DOHH2 (cell line): Measurements from ENCODE around the gene MT2A.

Experiments
- EZH2phosphoT487 ChIP-seq: fragments of 200-600 bp; sonication (generic); IDR thresholded peaks from 2 replicates; pipeline ENCODE4 v1.6.1; 2017; ENCODE audit warnings: borderline replicate concordance, mild to moderate bottlenecking, antibody characterized with exemption, low read length, moderate library complexity, mixed read lengths
- TF ChIP-seq, protein P1 (sequence below): fragments of 200-600 bp; sonication (generic); IDR thresholded peaks from one replicate; pipeline ENCODE4 v1.5.1; 2014; ENCODE audit warnings: antibody characterized with exemption, mild to moderate bottlenecking, low read depth, low read length; ENCODE audit not compliant: poor library complexity, severe bottlenecking

GRCh38 chr16:56637814-56638750 is 29.7 kb downstream of the MT2A start, which contains the start of gene MT1A:
- TF ChIP-seq, protein P1, sequence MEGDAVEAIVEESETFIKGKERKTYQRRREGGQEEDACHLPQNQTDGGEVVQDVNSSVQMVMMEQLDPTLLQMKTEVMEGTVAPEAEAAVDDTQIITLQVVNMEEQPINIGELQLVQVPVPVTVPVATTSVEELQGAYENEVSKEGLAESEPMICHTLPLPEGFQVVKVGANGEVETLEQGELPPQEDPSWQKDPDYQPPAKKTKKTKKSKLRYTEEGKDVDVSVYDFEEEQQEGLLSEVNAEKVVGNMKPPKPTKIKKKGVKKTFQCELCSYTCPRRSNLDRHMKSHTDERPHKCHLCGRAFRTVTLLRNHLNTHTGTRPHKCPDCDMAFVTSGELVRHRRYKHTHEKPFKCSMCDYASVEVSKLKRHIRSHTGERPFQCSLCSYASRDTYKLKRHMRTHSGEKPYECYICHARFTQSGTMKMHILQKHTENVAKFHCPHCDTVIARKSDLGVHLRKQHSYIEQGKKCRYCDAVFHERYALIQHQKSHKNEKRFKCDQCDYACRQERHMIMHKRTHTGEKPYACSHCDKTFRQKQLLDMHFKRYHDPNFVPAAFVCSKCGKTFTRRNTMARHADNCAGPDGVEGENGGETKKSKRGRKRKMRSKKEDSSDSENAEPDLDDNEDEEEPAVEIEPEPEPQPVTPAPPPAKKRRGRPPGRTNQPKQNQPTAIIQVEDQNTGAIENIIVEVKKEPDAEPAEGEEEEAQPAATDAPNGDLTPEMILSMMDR, result no peak
- TF ChIP-seq EZH2phosphoT487, result no peak
